Hematopoietic multipotent progenitor cell (in vitro differentiated cells): ENCODE measurements around the gene KLF1. TPM values are rescaled to one million over a fixed set of nuclear protein-coding genes. Genes with fewer than 3 reads are reported as not detected.
A peak's percentile ranks its signal among the peaks of the same experiment; 100 is the strongest.
"Not testable (repeated sequence)": the region's sequence is repeated elsewhere in the genome, so short reads cannot be mapped to it uniquely, and the experiment has no call there.

Experiments
- DNase-seq, 3 donors: peaks; one replicate each; pipeline ENCODE4 v3.0.0-alpha.2; 2011 to 2015; ENCODE audit warnings: low read depth in 2 of 3, low spot score in 2 of 3
- total RNA-seq: library from RNA; depleted of rRNA; stranded (reverse); fragments of >200 nt; gene quantifications from one replicate; pipeline ENCODE4 v1.2.3, GENCODE V29; 2012

KLF1 gene
- total RNA-seq, 1 donor, result 71.4 TPM

- peak in 1 of 3 donors; percentile 29 for DNase-seq
These were observed 18.4 kb downstream of the KLF1 start for GRCh38 chr19:12868540-12869112.

GRCh38 chr19:12867120-12868099, 19.6 kb downstream of the KLF1 start:
- DNase-seq, result peak; percentile 42 to 88 (median 88)

- DNase-seq, result no peak
These were observed 20.4 kb downstream of the KLF1 start for GRCh38 chr19:12866416-12867119.

- DNase-seq, result no peak
These were observed 21.1 kb downstream of the KLF1 start for GRCh38 chr19:12865746-12866415.

GRCh38 chr19:12864721-12865715, 22.0 kb downstream of the KLF1 start:
- DNase-seq, result no peak

- DNase-seq, result no peak
These were observed 22.9 kb downstream of the KLF1 start for GRCh38 chr19:12864143-12864542.

- no peak for DNase-seq
These were observed 27.5 kb downstream of the KLF1 start for GRCh38 chr19:12859546-12859945.

GRCh38 chr19:12858041-12858928, 28.7 kb downstream of the KLF1 start:
- DNase-seq, result no peak

GRCh38 chr19:12856653-12857052, 30.3 kb downstream of the KLF1 start:
- DNase-seq, result no peak

GRCh38 chr19:12847159-12848139, 39.6 kb downstream of the KLF1 start:
- DNase-seq, result peak; percentile 74 to 88 (median 85)

- DNase-seq, result not testable (repeated sequence)
These were observed 40.4 kb downstream of the KLF1 start for GRCh38 chr19:12846613-12847012.

GRCh38 chr19:12843999-12844732, 42.8 kb downstream of the KLF1 start:
- DNase-seq, result no peak

- DNase-seq, result no peak
These were observed 43.7 kb downstream of the KLF1 start for GRCh38 chr19:12843328-12843727.

- no peak for DNase-seq
These were observed 44.5 kb downstream of the KLF1 start for GRCh38 chr19:12842511-12842910.

- peak in 1 of 3 donors; percentile 38 for DNase-seq
These were observed 45.9 kb downstream of the KLF1 start for GRCh38 chr19:12841094-12841493.
